Measurements from ENCODE around the gene RNU2-1.
"Not testable (repeated sequence)": the region's sequence is repeated elsewhere in the genome, so short reads cannot be mapped to it uniquely, and the experiment has no call there.

The RNU2-1 gene

GRCh38 chr17:43212641-43213490, 20.9 kb downstream of the RNU2-1 start:
- no peaks in the 10 kb centered on the region for H3K79me2 ChIP-seq (ENCODE audit: control insufficient read depth, insufficient read depth, low read length)
- peak overlapping the region; percentile 75 for H3K9ac ChIP-seq (ENCODE audit: low read length)
- no peak overlapping the region for H3K27ac ChIP-seq (ENCODE audit: low read depth, low read length)
- H3K18ac ChIP-seq (ENCODE audit: low read length): no peak overlapping the region
- peak overlapping the region; percentile 86 for H3K56ac ChIP-seq (ENCODE audit: low read length)
- H3K4me2 ChIP-seq (ENCODE audit: low read length): peak overlapping the region; percentile 59
- no peak for DNase-seq
- no peaks in the 10 kb centered on the region for H3K4me1 ChIP-seq (ENCODE audit: control insufficient read depth, low read depth, low read length)
- H4K8ac ChIP-seq (ENCODE audit: low read depth, low read length): no peak overlapping the region
- no peaks in the 10 kb centered on the region for H3K27me3 ChIP-seq (ENCODE audit: insufficient read depth, low read length, poor library complexity)
- H3K23ac ChIP-seq (ENCODE audit: low read length): no peak overlapping the region
- no peak overlapping the region for H4K5ac ChIP-seq (ENCODE audit: low read length)
- H3K4me3 ChIP-seq (ENCODE audit: low read length): no peak overlapping the region
- H2AK5ac ChIP-seq (ENCODE audit: low read length): no peak overlapping the region
- H2BK5ac ChIP-seq (ENCODE audit: low read length): no peak overlapping the region
- no peaks in the 10 kb centered on the region for H3K36me3 ChIP-seq (ENCODE audit: control insufficient read depth, insufficient read depth, low read length)
- H3K79me1 ChIP-seq (ENCODE audit: low read length): no peaks in the 10 kb centered on the region
- no peak overlapping the region for H2BK120ac ChIP-seq (ENCODE audit: low read depth, low read length)
- H2BK15ac ChIP-seq (replicated peaks; ENCODE audit: low read depth): no peak overlapping the region
- no peak overlapping the region for H3K4ac ChIP-seq (ENCODE audit: low read depth, low read length)
- no CpG with 5 or more reads among the region's 7 CpGs for WGBS (ENCODE audit: extremely low coverage, insufficient coverage, low lambda C conversion rate)

- Histone ChIP-seq H4K5ac (ENCODE audit: low read length) (peak within 1 kb of the TSS; percentile 77), H3K18ac (ENCODE audit: low read length) (peak within 1 kb of the TSS; percentile 81), H2AK5ac (ENCODE audit: low read length) (no peak within 1 kb of the TSS), H4K8ac (ENCODE audit: low read depth, low read length) (peak within 1 kb of the TSS; percentile 81), H2BK5ac (ENCODE audit: low read length) (no peak within 1 kb of the TSS), H2BK15ac (replicated peaks; ENCODE audit: low read depth) (no peak within 1 kb of the TSS), H3K79me2 (ENCODE audit: control insufficient read depth, insufficient read depth, low read length) (no peaks in the 10 kb centered on the region), H3K27me3 (ENCODE audit: insufficient read depth, low read length, poor library complexity) (no peaks in the 10 kb centered on the region), H3K4ac (ENCODE audit: low read depth, low read length) (peak within 1 kb of the TSS; percentile 72), H3K36me3 (ENCODE audit: control insufficient read depth, insufficient read depth, low read length) (no peaks in the 10 kb centered on the region), H3K23ac (ENCODE audit: low read length) (no peak within 1 kb of the TSS), H3K9ac (ENCODE audit: low read length) (peak within 1 kb of the TSS; percentile 75), H3K27ac (ENCODE audit: low read depth, low read length) (peak within 1 kb of the TSS; percentile 17), H3K56ac (ENCODE audit: low read length) (peak within 1 kb of the TSS; percentile 86), H3K79me1 (ENCODE audit: low read length) (no peaks in the 10 kb centered on the region), H2BK120ac (ENCODE audit: low read depth, low read length) (no peak within 1 kb of the TSS), H3K4me1 (ENCODE audit: control insufficient read depth, low read depth, low read length) (no peaks in the 10 kb centered on the region), H3K4me2 (ENCODE audit: low read length) (peak within 1 kb of the TSS; percentile 79), H3K4me3 (ENCODE audit: low read length) (peak within 1 kb of the TSS; percentile 55)
- WGBS (ENCODE audit: extremely low coverage, insufficient coverage, low lambda C conversion rate): no CpG with 5 or more reads among the region's 54 CpGs
- DNase-seq: peak; percentile 87
Observed at GRCh38 chr17:43211480-43212402, 22.0 kb downstream of the RNU2-1 start, which contains the start of gene TMEM106A. Gene TMEM106A, plus strand, starts transcription at chr17:43211875. Its CDS starts 1,167 bp downstream, at chr17:43213042.

GRCh38 chr17:43211123-43211479, 22.7 kb downstream of the RNU2-1 start:
- peak overlapping the region; percentile 82 for H3K56ac ChIP-seq (ENCODE audit: low read length)
- H2BK15ac ChIP-seq (replicated peaks; ENCODE audit: low read depth): no peak overlapping the region
- H3K79me2 ChIP-seq (ENCODE audit: control insufficient read depth, insufficient read depth, low read length): no peaks in the 10 kb centered on the region
- DNase-seq: no peak
- H3K36me3 ChIP-seq (ENCODE audit: control insufficient read depth, insufficient read depth, low read length): no peaks in the 10 kb centered on the region
- no peak overlapping the region for H3K4me3 ChIP-seq (ENCODE audit: low read length)
- H3K18ac ChIP-seq (ENCODE audit: low read length): no peak overlapping the region
- H4K8ac ChIP-seq (ENCODE audit: low read depth, low read length): peak overlapping the region; percentile 81
- H3K9ac ChIP-seq (ENCODE audit: low read length): peak overlapping the region; percentile 64
- H2BK5ac ChIP-seq (ENCODE audit: low read length): no peak overlapping the region
- no CpG with 5 or more reads among the region's 2 CpGs for WGBS (ENCODE audit: extremely low coverage, insufficient coverage, low lambda C conversion rate)
- H3K4ac ChIP-seq (ENCODE audit: low read depth, low read length): no peak overlapping the region
- peak overlapping the region; percentile 79 for H3K4me2 ChIP-seq (ENCODE audit: low read length)
- no peaks in the 10 kb centered on the region for H3K4me1 ChIP-seq (ENCODE audit: control insufficient read depth, low read depth, low read length)
- H2AK5ac ChIP-seq (ENCODE audit: low read length): no peak overlapping the region
- H3K79me1 ChIP-seq (ENCODE audit: low read length): no peaks in the 10 kb centered on the region
- H4K5ac ChIP-seq (ENCODE audit: low read length): peak overlapping the region; percentile 77
- no peaks in the 10 kb centered on the region for H3K27me3 ChIP-seq (ENCODE audit: insufficient read depth, low read length, poor library complexity)
- no peak overlapping the region for H3K27ac ChIP-seq (ENCODE audit: low read depth, low read length)
- no peak overlapping the region for H2BK120ac ChIP-seq (ENCODE audit: low read depth, low read length)
- no peak overlapping the region for H3K23ac ChIP-seq (ENCODE audit: low read length)

- no peak overlapping the region for H3K27ac ChIP-seq (ENCODE audit: low read depth, low read length)
Observed at GRCh38 chr17:43210576-43210975, 23.2 kb downstream of the RNU2-1 start.

GRCh38 chr17:43203013-43203412, 30.8 kb downstream of the RNU2-1 start:
- not testable (repeated sequence) for H2BK5ac ChIP-seq (ENCODE audit: low read length); H3K4me1 ChIP-seq (ENCODE audit: control insufficient read depth, low read depth, low read length); H4K8ac ChIP-seq (ENCODE audit: low read depth, low read length); H2BK15ac ChIP-seq (replicated peaks; ENCODE audit: low read depth); H4K5ac ChIP-seq (ENCODE audit: low read length); H3K18ac ChIP-seq (ENCODE audit: low read length); H2AK5ac ChIP-seq (ENCODE audit: low read length); H3K79me1 ChIP-seq (ENCODE audit: low read length); H3K23ac ChIP-seq (ENCODE audit: low read length); DNase-seq; H3K4me3 ChIP-seq (ENCODE audit: low read length); H3K56ac ChIP-seq (ENCODE audit: low read length); H3K4me2 ChIP-seq (ENCODE audit: low read length); H3K27me3 ChIP-seq (ENCODE audit: insufficient read depth, low read length, poor library complexity); H2BK120ac ChIP-seq (ENCODE audit: low read depth, low read length); H3K4ac ChIP-seq (ENCODE audit: low read depth, low read length); H3K9ac ChIP-seq (ENCODE audit: low read length); H3K27ac ChIP-seq (ENCODE audit: low read depth, low read length); H3K36me3 ChIP-seq (ENCODE audit: control insufficient read depth, insufficient read depth, low read length); H3K79me2 ChIP-seq (ENCODE audit: control insufficient read depth, insufficient read depth, low read length)
- WGBS (ENCODE audit: extremely low coverage, insufficient coverage, low lambda C conversion rate): no CpG with 5 or more reads among the region's 3 CpGs

More at GRCh38 chr17:43210576-43210975, 23.2 kb downstream of the RNU2-1 start:
- no peak overlapping the region for H2BK15ac ChIP-seq (replicated peaks; ENCODE audit: low read depth)
- no peak overlapping the region for H2AK5ac ChIP-seq (ENCODE audit: low read length)
- H3K18ac ChIP-seq (ENCODE audit: low read length): no peak overlapping the region
- H3K79me2 ChIP-seq (ENCODE audit: control insufficient read depth, insufficient read depth, low read length): no peaks in the 10 kb centered on the region
- no peak overlapping the region for H3K56ac ChIP-seq (ENCODE audit: low read length)
- H3K23ac ChIP-seq (ENCODE audit: low read length): no peak overlapping the region
- H4K5ac ChIP-seq (ENCODE audit: low read length): peak overlapping the region; percentile 77
- 100% methylated on average over 1 of the region's 3 CpGs for WGBS (ENCODE audit: extremely low coverage, insufficient coverage, low lambda C conversion rate)
- H3K79me1 ChIP-seq (ENCODE audit: low read length): no peaks in the 10 kb centered on the region
- H4K8ac ChIP-seq (ENCODE audit: low read depth, low read length): no peak overlapping the region
- H3K4me3 ChIP-seq (ENCODE audit: low read length): no peak overlapping the region
- no peaks in the 10 kb centered on the region for H3K4me1 ChIP-seq (ENCODE audit: control insufficient read depth, low read depth, low read length)
- peak overlapping the region; percentile 22 for H3K9ac ChIP-seq (ENCODE audit: low read length)
- no peaks in the 10 kb centered on the region for H3K36me3 ChIP-seq (ENCODE audit: control insufficient read depth, insufficient read depth, low read length)
- no peak overlapping the region for H2BK5ac ChIP-seq (ENCODE audit: low read length)
- no peaks in the 10 kb centered on the region for H3K27me3 ChIP-seq (ENCODE audit: insufficient read depth, low read length, poor library complexity)
- no peak for DNase-seq
- no peak overlapping the region for H3K4me2 ChIP-seq (ENCODE audit: low read length)
- no peak overlapping the region for H3K4ac ChIP-seq (ENCODE audit: low read depth, low read length)
- no peak overlapping the region for H2BK120ac ChIP-seq (ENCODE audit: low read depth, low read length)

Measured in mesendoderm (in vitro differentiated cells).